ENCODE measurements around the gene TMEM130. TPM values are rescaled to one million over a fixed set of nuclear protein-coding genes. Genes with fewer than 3 reads are reported as not detected.
"Not testable (repeated sequence)": the region's sequence is repeated elsewhere in the genome, so short reads cannot be mapped to it uniquely, and the experiment has no call there.

TMEM130 gene
- total RNA-seq, 2 donors from 2014 or later: 0.36 to 83.6 TPM

GRCh38 chr7:98875501-98875900, 5.7 kb upstream of the TMEM130 start:
- WGBS: 71% methylated on average over 9 of the region's 9 CpGs
- intact Hi-C loops (cut with DNase I): no loop called here
- H3K27me3 ChIP-seq (replicated peaks; ENCODE audit: insufficient read depth): no peaks in the 10 kb centered on the region
- no peak for DNase-seq (ENCODE audit: low spot score)
- peaks cover 4% of the 10 kb centered on the region for H3K4me1 ChIP-seq (replicated peaks)
- no peaks in the 10 kb centered on the region for H3K9me3 ChIP-seq
- H3K4me3 ChIP-seq: no peak overlapping the region
- H3K27ac ChIP-seq: no peak overlapping the region
- no peaks in the 10 kb centered on the region for H3K36me3 ChIP-seq
- TF ChIP-seq POLR2AphosphoS5 (IDR thresholded peaks at IDR 0.05) (no peak), CTCF (IDR thresholded peaks at IDR 0.05) (no peak), POLR2A (IDR thresholded peaks at IDR 0.05) (no peak)

GRCh38 chr7:98874942-98875341, 5.1 kb upstream of the TMEM130 start:
- intact Hi-C loops (cut with DNase I): no loop called here
- no peak for DNase-seq (ENCODE audit: low spot score)
- H3K36me3 ChIP-seq: no peaks in the 10 kb centered on the region
- no peaks in the 10 kb centered on the region for H3K27me3 ChIP-seq (replicated peaks; ENCODE audit: insufficient read depth)
- peaks cover 4% of the 10 kb centered on the region for H3K4me1 ChIP-seq (replicated peaks)
- H3K27ac ChIP-seq: no peak overlapping the region
- H3K4me3 ChIP-seq: no peak overlapping the region
- H3K9me3 ChIP-seq: no peaks in the 10 kb centered on the region
- WGBS: 100% methylated on average over 1 of the region's 1 CpG
- TF ChIP-seq POLR2AphosphoS5 (IDR thresholded peaks at IDR 0.05) (no peak), POLR2A (IDR thresholded peaks at IDR 0.05) (no peak), CTCF (IDR thresholded peaks at IDR 0.05) (no peak)

GRCh38 chr7:98873610-98874009, 3.8 kb upstream of the TMEM130 start:
- intact Hi-C loops (cut with DNase I); H3K4me1 ChIP-seq (replicated peaks); H3K27me3 ChIP-seq (replicated peaks; ENCODE audit: insufficient read depth); H3K4me3 ChIP-seq; H3K27ac ChIP-seq; H3K36me3 ChIP-seq; DNase-seq (ENCODE audit: low spot score); H3K9me3 ChIP-seq: not testable (repeated sequence)
- 95% methylated on average over 11 of the region's 11 CpGs for WGBS

- Histone ChIP-seq H3K27me3 (replicated peaks; ENCODE audit: insufficient read depth) (no peaks in the 10 kb centered on the region), H3K9me3 (no peaks in the 10 kb centered on the region), H3K4me1 (replicated peaks) (no peaks in the 10 kb centered on the region), H3K36me3 (no peaks in the 10 kb centered on the region), H3K4me3 (no peak overlapping the region), H3K27ac (no peak overlapping the region)
- TF ChIP-seq CTCF (IDR thresholded peaks at IDR 0.05) (no peak), POLR2A (IDR thresholded peaks at IDR 0.05) (no peak), POLR2AphosphoS5 (IDR thresholded peaks at IDR 0.05) (no peak)
- WGBS: 74% methylated on average over 7 of the region's 7 CpGs
- no peak for DNase-seq (ENCODE audit: low spot score)
- intact Hi-C loops (cut with DNase I): no loop called here
These were observed 2.6 kb upstream of the TMEM130 start for GRCh38 chr7:98872328-98872924.

- no peaks in the 10 kb centered on the region for H3K4me1 ChIP-seq (replicated peaks)
- H3K27ac ChIP-seq: no peak overlapping the region
- H3K36me3 ChIP-seq: no peaks in the 10 kb centered on the region
- no peaks in the 10 kb centered on the region for H3K9me3 ChIP-seq
- no peaks in the 10 kb centered on the region for H3K27me3 ChIP-seq (replicated peaks; ENCODE audit: insufficient read depth)
- no peak for DNase-seq (ENCODE audit: low spot score)
- intact Hi-C loops (cut with DNase I): no loop called here
- WGBS: 84% methylated on average over 15 of the region's 17 CpGs
- H3K4me3 ChIP-seq: no peak overlapping the region
- TF ChIP-seq POLR2AphosphoS5 (IDR thresholded peaks at IDR 0.05): no peak
- TF ChIP-seq POLR2A (IDR thresholded peaks at IDR 0.05): no peak
- TF ChIP-seq CTCF (IDR thresholded peaks at IDR 0.05): no peak
These were observed 1.1 kb upstream of the TMEM130 start for GRCh38 chr7:98870807-98871491.

Data from prostate gland (tissue), 2 donors.